Thyroid gland (tissue), 4 donors: ENCODE results near the gene ETV5. TPM values are rescaled to one million over a fixed set of nuclear protein-coding genes. Genes with fewer than 3 reads are reported as not detected.

Source experiments
- DNase-seq, 2 donors: peaks; one replicate each; pipeline ENCODE4 v3.0.0-alpha.2; 2019
- H3K27ac ChIP-seq, 3 donors: fragments of 200-600 bp; sonication (generic); 1 replicate in 2 of 3; 2 replicates in 1 of 3; pipeline ENCODE4 v1.5.1; 2016 to 2019; ENCODE audit warnings: mild to moderate bottlenecking in 1 of 3, moderate library complexity in 1 of 3
- H3K27me3 ChIP-seq: fragments of 200-600 bp; sonication (generic); one replicate; pipeline ENCODE4 v1.5.1; 2019
- H3K36me3 ChIP-seq, 2 donors: fragments of 200-600 bp; sonication (generic); one replicate each; pipeline ENCODE4 v1.5.1; 2016 to 2019
- H3K4me1 ChIP-seq, 2 donors: fragments of 200-600 bp; sonication (generic); one replicate each; pipeline ENCODE4 v1.5.1; 2017 to 2019
- H3K4me3 ChIP-seq, 3 donors: fragments of 200-600 bp; sonication (generic); replicated peaks in 1 of 3; 1 replicate in 2 of 3; 2 replicates in 1 of 3; pipeline ENCODE4 v1.5.1; 2016; ENCODE audit warnings: mild to moderate bottlenecking in 1 of 3
- H3K9me3 ChIP-seq: fragments of 200-600 bp; sonication (generic); one replicate; pipeline ENCODE4 v1.5.1; 2017
- CTCF ChIP-seq, 6 experiments: fragments of 200-600 bp in 3 of 6; fragments of 450-650 bp in 3 of 6; sonication (generic) in 3 of 6; IDR thresholded peaks; one replicate each; pipeline ENCODE4 v1.5.1; 2016 to 2019; ENCODE audit warnings: antibody characterized with exemption in 6 of 6, mild to moderate bottlenecking in 2 of 6, inconsistent platforms in 1 of 6, moderate library complexity in 1 of 6
- POLR2A ChIP-seq, 2 donors: fragments of 450-650 bp; IDR thresholded peaks; one replicate each; pipeline ENCODE4 v1.6.1; 2017; ENCODE audit warnings: antibody characterized with exemption in 2 of 2, mild to moderate bottlenecking in 2 of 2, moderate library complexity in 1 of 2
- WGBS, 2 donors: methylation state at CpG; one replicate each; pipeline ENCODE4 v1.1.5; 2017; 5-methylcytosine and 5-hydroxymethylcytosine counted together
- intact Hi-C: fragments of 100-400 bp; cut with DNase I; formaldehyde crosslinking; loops from one replicate; pipeline ENCODE4 v1.15.1; 2023
- total RNA-seq, 4 donors: library from RNA; depleted of rRNA; stranded (reverse); fragments of >200 nt; gene quantifications; one replicate each; pipeline ENCODE4 v1.2.3, GENCODE V29; 2016

ETV5 gene
- total RNA-seq, 4 donors from 2014 or later, result 17.9 to 51.5 (median 28.9) TPM

- Histone ChIP-seq H3K9me3 (no peaks in the 10 kb centered on the region), H3K4me1 (peaks cover 6 to 18% of the 10 kb centered on the region in 2 donors), H3K27me3 (no peaks in the 10 kb centered on the region), H3K27ac (no peak overlapping the region), H3K4me3 (no peak overlapping the region), H3K36me3 (no peaks in the 10 kb centered on the region)
- intact Hi-C loops, result no loop called here
- WGBS, 2 donors, result 69 to 70% methylated on average over 12 of the region's 12 CpGs
- no peak for TF ChIP-seq POLR2A (IDR thresholded peaks at IDR 0.05)
- no peak for TF ChIP-seq CTCF (IDR thresholded peaks at IDR 0.05)
- DNase-seq, result no peak
These were observed 2.4 kb upstream of the ETV5 start for GRCh38 chr3:186110975-186111974.

GRCh38 chr3:186109897-186110803 is 1.3 kb upstream of the ETV5 start:
- peaks cover 6 to 18% of the 10 kb centered on the region in 2 donors for H3K4me1 ChIP-seq
- H3K36me3 ChIP-seq, result no peaks in the 10 kb centered on the region
- no peaks in the 10 kb centered on the region for H3K9me3 ChIP-seq
- TF ChIP-seq POLR2A (IDR thresholded peaks at IDR 0.05) (no peak), CTCF (IDR thresholded peaks at IDR 0.05) (no peak)
- DNase-seq, result peak; percentile 24 to 26
- H3K27me3 ChIP-seq, result no peaks in the 10 kb centered on the region
- H3K27ac ChIP-seq, result peak overlapping the region; percentile 70 to 82 (median 75)
- WGBS, 2 donors, result 6 to 7% methylated on average over 31 to 35 of the region's 35 CpGs
- H3K4me3 ChIP-seq, result peak overlapping the region in 2 of 3 donors; percentile 7 to 51
- intact Hi-C loops, result no loop called here

- no peaks in the 10 kb centered on the region for H3K36me3 ChIP-seq
- peaks cover 9 to 29% of the 10 kb centered on the region in 2 donors for H3K4me1 ChIP-seq
- WGBS, 2 donors, result 0 to 2% methylated on average over 29 to 33 of the region's 69 CpGs
- peak overlapping the region; percentile 50 to 87 (median 72) for H3K4me3 ChIP-seq
- H3K27me3 ChIP-seq, result no peaks in the 10 kb centered on the region
- intact Hi-C loops, result no loop called here
- DNase-seq, result peak; percentile 77 to 79
- peak overlapping the region; percentile 72 to 94 (median 83) for H3K27ac ChIP-seq
- no peaks in the 10 kb centered on the region for H3K9me3 ChIP-seq
- no peak for TF ChIP-seq CTCF (IDR thresholded peaks at IDR 0.05)
- TF ChIP-seq POLR2A (IDR thresholded peaks at IDR 0.05), result no peak
These were observed 566 bp downstream of the ETV5 start for GRCh38 chr3:186108106-186108940.

GRCh38 chr3:186107215-186108105 is 1.4 kb downstream of the ETV5 start:
- no peak for TF ChIP-seq CTCF (IDR thresholded peaks at IDR 0.05)
- peak in 1 of 2 donors; percentile 59 for TF ChIP-seq POLR2A (IDR thresholded peaks at IDR 0.05)
- intact Hi-C loops, result no loop called here
- H3K4me1 ChIP-seq, result peaks cover 9 to 38% of the 10 kb centered on the region in 2 donors

More at GRCh38 chr3:186107215-186108105, 1.4 kb downstream of the ETV5 start:
- peak overlapping the region; percentile 50 to 87 (median 72) for H3K4me3 ChIP-seq
- H3K27me3 ChIP-seq, result no peaks in the 10 kb centered on the region
- H3K27ac ChIP-seq, result peak overlapping the region in 1 of 3 donors; percentile 94
- peak; percentile 68 to 75 for DNase-seq
- WGBS, 2 donors, result 5 to 8% methylated on average over 44 to 45 of the region's 45 CpGs
- H3K9me3 ChIP-seq, result no peaks in the 10 kb centered on the region
- H3K36me3 ChIP-seq, result no peaks in the 10 kb centered on the region
